ENCODE data around the gene CCDC184.

The CCDC184 gene

GRCh38 chr12:48180857-48181495 lies 2.5 kb upstream of the CCDC184 start:
- TF ChIP-seq ZFX (IDR thresholded peaks at IDR 0.05; ENCODE audit: borderline replicate concordance) (no peak), CTCF (IDR thresholded peaks at IDR 0.05) (no peak)
- H3K27ac ChIP-seq: no peak overlapping the region

GRCh38 chr12:48182631-48183030 lies 813 bp upstream of the CCDC184 start:
- H3K27ac ChIP-seq: peak overlapping the region; percentile 59
- TF ChIP-seq ZFX (IDR thresholded peaks at IDR 0.05; ENCODE audit: borderline replicate concordance): no peak
- no peak for TF ChIP-seq CTCF (IDR thresholded peaks at IDR 0.05)

GRCh38 chr12:48183876-48184548 lies 568 bp downstream of the CCDC184 start:
- TF ChIP-seq CTCF (IDR thresholded peaks at IDR 0.05) (peak; percentile 8), ZFX (IDR thresholded peaks at IDR 0.05; ENCODE audit: borderline replicate concordance) (no peak)
- no peak overlapping the region for H3K27ac ChIP-seq

GRCh38 chr12:48184549-48184922 lies 1.1 kb downstream of the CCDC184 start:
- TF ChIP-seq ZFX (IDR thresholded peaks at IDR 0.05; ENCODE audit: borderline replicate concordance): no peak
- no peak for TF ChIP-seq CTCF (IDR thresholded peaks at IDR 0.05)
- no peak overlapping the region for H3K27ac ChIP-seq

GRCh38 chr12:48185181-48185919 lies 1.9 kb downstream of the CCDC184 start:
- TF ChIP-seq ZFX (IDR thresholded peaks at IDR 0.05; ENCODE audit: borderline replicate concordance) (no peak), CTCF (IDR thresholded peaks at IDR 0.05) (no peak)
- H3K27ac ChIP-seq: no peak overlapping the region

- TF ChIP-seq CTCF (IDR thresholded peaks at IDR 0.05): no peak
- TF ChIP-seq ZFX (IDR thresholded peaks at IDR 0.05; ENCODE audit: borderline replicate concordance): no peak
- no peak overlapping the region for H3K27ac ChIP-seq
These were observed 4.7 kb downstream of the CCDC184 start for GRCh38 chr12:48187916-48188695.

All from 22Rv1 (cell line).